Neural progenitor cell (in vitro differentiated cells): ENCODE measurements around the gene NSMCE4A.

Experiments
- EZH2 ChIP-seq: fragments of 200-600 bp; sonication (generic); IDR thresholded peaks from 2 replicates; pipeline ENCODE4 v1.6.1; 2017; ENCODE audit warnings: antibody characterized with exemption, mild to moderate bottlenecking, moderate library complexity
- TF ChIP-seq, protein P1 (sequence below): fragments of 200-600 bp; sonication (generic); IDR thresholded peaks from 2 replicates; pipeline ENCODE4 v1.5.1; 2017; ENCODE audit warnings: antibody characterized with exemption, mild to moderate bottlenecking

DNA sequence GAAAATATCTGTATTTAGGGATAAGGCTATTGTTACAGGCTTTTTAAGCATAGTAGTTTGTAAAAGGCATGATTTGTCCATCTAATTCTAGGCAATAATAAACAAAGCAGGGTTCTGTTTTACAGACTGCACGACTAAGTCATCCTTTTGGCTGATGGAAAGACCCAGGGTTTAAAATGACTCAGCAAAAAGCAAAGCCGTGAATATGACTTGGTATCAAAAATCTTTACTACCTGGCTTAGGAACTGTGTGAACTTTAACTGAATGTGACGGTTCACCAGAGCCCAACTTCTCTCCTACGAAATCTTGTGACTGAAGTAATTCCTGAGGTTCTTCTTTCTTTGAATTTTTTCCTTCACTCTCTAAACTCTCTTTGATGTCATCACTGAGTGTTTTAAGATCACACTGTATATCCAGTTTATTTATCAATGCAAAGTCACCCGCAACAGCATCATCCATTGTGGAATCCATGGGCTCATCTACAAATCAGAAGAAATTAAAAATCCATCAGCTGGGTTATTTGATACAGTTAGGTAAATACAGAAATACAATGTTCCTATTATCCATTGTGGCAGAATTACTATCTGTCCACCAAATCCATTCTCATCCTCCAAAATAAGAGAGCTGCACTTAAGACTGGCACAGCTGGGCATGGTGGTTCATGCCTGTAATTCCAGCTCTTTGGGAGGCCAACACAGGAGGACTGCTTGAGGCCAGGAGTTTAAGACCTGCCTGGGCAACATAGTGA, 64.2 kb downstream of the NSMCE4A start:
- TF ChIP-seq, protein P1, sequence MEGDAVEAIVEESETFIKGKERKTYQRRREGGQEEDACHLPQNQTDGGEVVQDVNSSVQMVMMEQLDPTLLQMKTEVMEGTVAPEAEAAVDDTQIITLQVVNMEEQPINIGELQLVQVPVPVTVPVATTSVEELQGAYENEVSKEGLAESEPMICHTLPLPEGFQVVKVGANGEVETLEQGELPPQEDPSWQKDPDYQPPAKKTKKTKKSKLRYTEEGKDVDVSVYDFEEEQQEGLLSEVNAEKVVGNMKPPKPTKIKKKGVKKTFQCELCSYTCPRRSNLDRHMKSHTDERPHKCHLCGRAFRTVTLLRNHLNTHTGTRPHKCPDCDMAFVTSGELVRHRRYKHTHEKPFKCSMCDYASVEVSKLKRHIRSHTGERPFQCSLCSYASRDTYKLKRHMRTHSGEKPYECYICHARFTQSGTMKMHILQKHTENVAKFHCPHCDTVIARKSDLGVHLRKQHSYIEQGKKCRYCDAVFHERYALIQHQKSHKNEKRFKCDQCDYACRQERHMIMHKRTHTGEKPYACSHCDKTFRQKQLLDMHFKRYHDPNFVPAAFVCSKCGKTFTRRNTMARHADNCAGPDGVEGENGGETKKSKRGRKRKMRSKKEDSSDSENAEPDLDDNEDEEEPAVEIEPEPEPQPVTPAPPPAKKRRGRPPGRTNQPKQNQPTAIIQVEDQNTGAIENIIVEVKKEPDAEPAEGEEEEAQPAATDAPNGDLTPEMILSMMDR = no peak
- TF ChIP-seq EZH2 = no peak
